Mammary epithelial cell (primary cell): ENCODE results near the gene RBPJ.

ENCODE experiments used
- EZH2 ChIP-seq: IDR thresholded peaks from 2 replicates; pipeline ENCODE4 v1.6.1; 2012; ENCODE audit warnings: low read length, inconsistent platforms, borderline replicate concordance
- TF ChIP-seq, protein P1 (sequence below), 2 donors: IDR thresholded peaks in 1 of 2; conservative IDR thresholded peaks in 1 of 2; 2 replicates each; pipeline ENCODE4 v1.5.1; 2011 to 2012; ENCODE audit warnings: inconsistent platforms in 2 of 2, low read length in 2 of 2, mild to moderate bottlenecking in 2 of 2, control low read depth in 1 of 2, low read depth in 1 of 2; ENCODE audit not compliant: insufficient read depth in 1 of 2; ENCODE audit errors: extremely low read depth in 1 of 2

GRCh38 chr4:26441771-26442170 is 121.0 kb downstream of the RBPJ start:
- TF ChIP-seq EZH2 = no peak
- TF ChIP-seq, protein P1, sequence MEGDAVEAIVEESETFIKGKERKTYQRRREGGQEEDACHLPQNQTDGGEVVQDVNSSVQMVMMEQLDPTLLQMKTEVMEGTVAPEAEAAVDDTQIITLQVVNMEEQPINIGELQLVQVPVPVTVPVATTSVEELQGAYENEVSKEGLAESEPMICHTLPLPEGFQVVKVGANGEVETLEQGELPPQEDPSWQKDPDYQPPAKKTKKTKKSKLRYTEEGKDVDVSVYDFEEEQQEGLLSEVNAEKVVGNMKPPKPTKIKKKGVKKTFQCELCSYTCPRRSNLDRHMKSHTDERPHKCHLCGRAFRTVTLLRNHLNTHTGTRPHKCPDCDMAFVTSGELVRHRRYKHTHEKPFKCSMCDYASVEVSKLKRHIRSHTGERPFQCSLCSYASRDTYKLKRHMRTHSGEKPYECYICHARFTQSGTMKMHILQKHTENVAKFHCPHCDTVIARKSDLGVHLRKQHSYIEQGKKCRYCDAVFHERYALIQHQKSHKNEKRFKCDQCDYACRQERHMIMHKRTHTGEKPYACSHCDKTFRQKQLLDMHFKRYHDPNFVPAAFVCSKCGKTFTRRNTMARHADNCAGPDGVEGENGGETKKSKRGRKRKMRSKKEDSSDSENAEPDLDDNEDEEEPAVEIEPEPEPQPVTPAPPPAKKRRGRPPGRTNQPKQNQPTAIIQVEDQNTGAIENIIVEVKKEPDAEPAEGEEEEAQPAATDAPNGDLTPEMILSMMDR (conservative IDR thresholded peaks at IDR 0.05 in 1 of 2, IDR thresholded peaks at IDR 0.05 in 1 of 2; ENCODE audit: extremely low read depth in 1 of 2, insufficient read depth in 1 of 2, low read depth in 1 of 2, low read length in 2 of 2) = no peak
